ENCODE measurements around the gene YLPM1. TPM values are rescaled to one million over a fixed set of nuclear protein-coding genes. Genes with fewer than 3 reads are reported as not detected.

Gene YLPM1
- total and polyA plus RNA-seq, 2 donors: 23.0 to 153 TPM

GRCh38 chr14:74807853-74808545 lies 44.9 kb downstream of the YLPM1 start:
- no peak for DNase-seq (ENCODE audit: extremely low spot score)
- Histone ChIP-seq H3K36me3 (ENCODE audit: insufficient read depth) (peaks cover 10% of the 10 kb centered on the region), H3K4me1 (ENCODE audit: insufficient read depth) (no peaks in the 10 kb centered on the region), H3K27ac (ENCODE audit: low read depth) (no peak overlapping the region), H3K4me3 (ENCODE audit: low read depth, low read length) (no peak overlapping the region)
- 89% methylated on average over 7 of the region's 7 CpGs for WGBS

GRCh38 chr14:74816124-74816523 lies 53.0 kb downstream of the YLPM1 start:
- Histone ChIP-seq H3K27ac (ENCODE audit: low read depth) (no peak overlapping the region), H3K4me3 (ENCODE audit: low read depth, low read length) (no peak overlapping the region), H3K4me1 (ENCODE audit: insufficient read depth) (no peaks in the 10 kb centered on the region), H3K36me3 (ENCODE audit: insufficient read depth) (peaks cover 6% of the 10 kb centered on the region)
- WGBS: 88% methylated on average over 1 of the region's 1 CpG
- DNase-seq (ENCODE audit: extremely low spot score): no peak

- DNase-seq (ENCODE audit: extremely low spot score): no peak
- Histone ChIP-seq H3K4me1 (ENCODE audit: insufficient read depth) (no peaks in the 10 kb centered on the region), H3K27ac (ENCODE audit: low read depth) (no peak overlapping the region), H3K4me3 (ENCODE audit: low read depth, low read length) (no peak overlapping the region), H3K36me3 (ENCODE audit: insufficient read depth) (peaks cover 4% of the 10 kb centered on the region)
- WGBS: 97% methylated on average over 5 of the region's 5 CpGs
Observed at GRCh38 chr14:74820288-74820687, 57.2 kb downstream of the YLPM1 start.

- DNase-seq (ENCODE audit: extremely low spot score): no peak
- H3K27ac ChIP-seq (ENCODE audit: low read depth): no peak overlapping the region
- peaks cover under 1% of the 10 kb centered on the region for H3K4me1 ChIP-seq (ENCODE audit: insufficient read depth)
- 94% methylated on average over 5 of the region's 5 CpGs for WGBS
- no peak overlapping the region for H3K4me3 ChIP-seq (ENCODE audit: low read depth, low read length)
- peaks cover 4% of the 10 kb centered on the region for H3K36me3 ChIP-seq (ENCODE audit: insufficient read depth)
Observed at GRCh38 chr14:74821267-74821915, 58.3 kb downstream of the YLPM1 start.

GRCh38 chr14:74824997-74825396 lies 61.9 kb downstream of the YLPM1 start:
- H3K4me3 ChIP-seq (ENCODE audit: low read depth, low read length): no peak overlapping the region
- H3K27ac ChIP-seq (ENCODE audit: low read depth): no peak overlapping the region
- no peaks in the 10 kb centered on the region for H3K36me3 ChIP-seq (ENCODE audit: insufficient read depth)
- H3K4me1 ChIP-seq (ENCODE audit: insufficient read depth): peaks cover 3% of the 10 kb centered on the region
- 94% methylated on average over 2 of the region's 2 CpGs for WGBS
- no peak for DNase-seq (ENCODE audit: extremely low spot score)

GRCh38 chr14:74826574-74826973 lies 63.5 kb downstream of the YLPM1 start:
- DNase-seq (ENCODE audit: extremely low spot score): no peak
- H3K36me3 ChIP-seq (ENCODE audit: insufficient read depth): no peaks in the 10 kb centered on the region

GRCh38 chr14:74829251-74829650 lies 66.1 kb downstream of the YLPM1 start:
- no peak overlapping the region for H3K27ac ChIP-seq (ENCODE audit: low read depth)
- no peak overlapping the region for H3K4me3 ChIP-seq (ENCODE audit: low read depth, low read length)
- WGBS: 85% methylated on average over 5 of the region's 5 CpGs
- H3K4me1 ChIP-seq (ENCODE audit: insufficient read depth): peaks cover 3% of the 10 kb centered on the region
- no peak for DNase-seq (ENCODE audit: extremely low spot score)
- no peaks in the 10 kb centered on the region for H3K36me3 ChIP-seq (ENCODE audit: insufficient read depth)

More at GRCh38 chr14:74826574-74826973, 63.5 kb downstream of the YLPM1 start:
- Histone ChIP-seq H3K4me3 (ENCODE audit: low read depth, low read length) (no peak overlapping the region), H3K27ac (ENCODE audit: low read depth) (no peak overlapping the region), H3K4me1 (ENCODE audit: insufficient read depth) (peaks cover 3% of the 10 kb centered on the region)

- WGBS: 91% methylated on average over 4 of the region's 4 CpGs
- Histone ChIP-seq H3K4me3 (ENCODE audit: low read depth, low read length) (no peak overlapping the region), H3K36me3 (ENCODE audit: insufficient read depth) (no peaks in the 10 kb centered on the region), H3K4me1 (ENCODE audit: insufficient read depth) (no peaks in the 10 kb centered on the region), H3K27ac (ENCODE audit: low read depth) (no peak overlapping the region)
- no peak for DNase-seq (ENCODE audit: extremely low spot score)
Observed at GRCh38 chr14:74832849-74833248, 69.7 kb downstream of the YLPM1 start.

- Histone ChIP-seq H3K4me3 (ENCODE audit: low read depth, low read length) (no peak overlapping the region), H3K4me1 (ENCODE audit: insufficient read depth) (no peaks in the 10 kb centered on the region), H3K36me3 (ENCODE audit: insufficient read depth) (no peaks in the 10 kb centered on the region), H3K27ac (ENCODE audit: low read depth) (no peak overlapping the region)
- DNase-seq (ENCODE audit: extremely low spot score): no peak
- WGBS: 72% methylated on average over 5 of the region's 5 CpGs
Observed at GRCh38 chr14:74834692-74835392, 71.7 kb downstream of the YLPM1 start.

GRCh38 chr14:74835645-74836250 lies 72.6 kb downstream of the YLPM1 start:
- no peak overlapping the region for H3K4me3 ChIP-seq (ENCODE audit: low read depth, low read length)
- 69% methylated on average over 7 of the region's 7 CpGs for WGBS
- DNase-seq (ENCODE audit: extremely low spot score): no peak
- H3K36me3 ChIP-seq (ENCODE audit: insufficient read depth): no peaks in the 10 kb centered on the region
- no peaks in the 10 kb centered on the region for H3K4me1 ChIP-seq (ENCODE audit: insufficient read depth)
- H3K27ac ChIP-seq (ENCODE audit: low read depth): no peak overlapping the region

GRCh38 chr14:74836251-74836960 lies 73.3 kb downstream of the YLPM1 start:
- DNase-seq (ENCODE audit: extremely low spot score): no peak
- no peaks in the 10 kb centered on the region for H3K36me3 ChIP-seq (ENCODE audit: insufficient read depth)
- H3K4me3 ChIP-seq (ENCODE audit: low read depth, low read length): no peak overlapping the region
- H3K27ac ChIP-seq (ENCODE audit: low read depth): no peak overlapping the region
- 43% methylated on average over 1 of the region's 1 CpG for WGBS
- H3K4me1 ChIP-seq (ENCODE audit: insufficient read depth): no peaks in the 10 kb centered on the region

GRCh38 chr14:74838166-74838565 lies 75.0 kb downstream of the YLPM1 start:
- 46% methylated on average over 2 of the region's 2 CpGs for WGBS
- no peak overlapping the region for H3K4me3 ChIP-seq (ENCODE audit: low read depth, low read length)

GRCh38 chr14:74840603-74841030 lies 77.5 kb downstream of the YLPM1 start:
- WGBS: 91% methylated on average over 5 of the region's 5 CpGs
- Histone ChIP-seq H3K4me3 (ENCODE audit: low read depth, low read length) (no peak overlapping the region), H3K27ac (ENCODE audit: low read depth) (no peak overlapping the region), H3K36me3 (ENCODE audit: insufficient read depth) (no peaks in the 10 kb centered on the region), H3K4me1 (ENCODE audit: insufficient read depth) (no peaks in the 10 kb centered on the region)
- DNase-seq (ENCODE audit: extremely low spot score): no peak

More at GRCh38 chr14:74838166-74838565, 75.0 kb downstream of the YLPM1 start:
- H3K4me1 ChIP-seq (ENCODE audit: insufficient read depth): no peaks in the 10 kb centered on the region
- DNase-seq (ENCODE audit: extremely low spot score): no peak
- no peak overlapping the region for H3K27ac ChIP-seq (ENCODE audit: low read depth)
- no peaks in the 10 kb centered on the region for H3K36me3 ChIP-seq (ENCODE audit: insufficient read depth)

Data from urinary bladder (tissue), 4 donors.